Subcutaneous adipose tissue (tissue), 4 donors: ENCODE measurements around the gene APOC3. TPM values are rescaled to one million over a fixed set of nuclear protein-coding genes. Genes with fewer than 3 reads are reported as not detected.

ENCODE experiments used
- CTCF ChIP-seq: fragments of 450-650 bp; IDR thresholded peaks from one replicate; pipeline ENCODE4 v1.5.1; 2016; ENCODE audit warnings: low read depth, mild to moderate bottlenecking, control low read depth, antibody characterized with exemption, moderate library complexity
- total RNA-seq, 4 donors: library from RNA; depleted of rRNA; stranded (reverse); fragments of >200 nt; gene quantifications; one replicate each; pipeline ENCODE4 v1.1.0, GENCODE V29; 2016

Gene APOC3
- total RNA-seq, 4 donors from 2014 or later: not detected

- no peak for TF ChIP-seq CTCF
Measured at GRCh38 chr11:116838321-116839084, 8.8 kb downstream of the APOC3 start.

GRCh38 chr11:116840224-116840745 lies 10.6 kb downstream of the APOC3 start:
- TF ChIP-seq CTCF: no peak

GRCh38 chr11:116840746-116841296 lies 11.1 kb downstream of the APOC3 start:
- TF ChIP-seq CTCF: no peak

- no peak for TF ChIP-seq CTCF
Measured at GRCh38 chr11:116842117-116842516, 12.4 kb downstream of the APOC3 start.

- TF ChIP-seq CTCF: no peak
Measured at GRCh38 chr11:116842909-116843308, 13.2 kb downstream of the APOC3 start.

GRCh38 chr11:116843661-116844060 lies 14.0 kb downstream of the APOC3 start:
- no peak for TF ChIP-seq CTCF

GRCh38 chr11:116844722-116845121 lies 15.0 kb downstream of the APOC3 start:
- no peak for TF ChIP-seq CTCF
